ENCODE results near the gene LGMN.
"Not testable (repeated sequence)": the region's sequence is repeated elsewhere in the genome, so short reads cannot be mapped to it uniquely, and the experiment has no call there.

Gene LGMN

GRCh38 chr14:92692822-92693226 lies 55.6 kb downstream of the LGMN start:
- DNase-seq = no peak

GRCh38 chr14:92690171-92691011 lies 58.0 kb downstream of the LGMN start:
- no peak for DNase-seq

- DNase-seq = no peak
Observed at GRCh38 chr14:92688434-92689375, 59.7 kb downstream of the LGMN start.

GRCh38 chr14:92687681-92688433 lies 60.6 kb downstream of the LGMN start:
- DNase-seq = peak; percentile 60

GRCh38 chr14:92686900-92687427 lies 61.5 kb downstream of the LGMN start:
- DNase-seq = peak; percentile 56

- no peak for DNase-seq
Observed at GRCh38 chr14:92686411-92686899, 62.0 kb downstream of the LGMN start.

- DNase-seq = no peak
Observed at GRCh38 chr14:92685784-92686355, 62.6 kb downstream of the LGMN start.

- DNase-seq = no peak
Observed at GRCh38 chr14:92684801-92685560, 63.4 kb downstream of the LGMN start.

- DNase-seq = no peak
Observed at GRCh38 chr14:92683041-92683440, 65.4 kb downstream of the LGMN start.

- DNase-seq = peak; percentile 36
Observed at GRCh38 chr14:92680781-92681650, 67.4 kb downstream of the LGMN start.

- DNase-seq = not testable (repeated sequence)
Observed at GRCh38 chr14:92680330-92680729, 68.1 kb downstream of the LGMN start.

- DNase-seq = no peak
Observed at GRCh38 chr14:92679246-92679645, 69.2 kb downstream of the LGMN start.

GRCh38 chr14:92678766-92679165 lies 69.7 kb downstream of the LGMN start:
- DNase-seq = no peak

GRCh38 chr14:92677955-92678354 lies 70.5 kb downstream of the LGMN start:
- DNase-seq = no peak

GRCh38 chr14:92677087-92677668 lies 71.2 kb downstream of the LGMN start:
- DNase-seq = no peak

- no peak for DNase-seq
Observed at GRCh38 chr14:92676403-92677086, 71.9 kb downstream of the LGMN start.

- no peak for DNase-seq
Observed at GRCh38 chr14:92675976-92676375, 72.5 kb downstream of the LGMN start.

GRCh38 chr14:92675421-92675820 lies 73.0 kb downstream of the LGMN start:
- DNase-seq = no peak

GRCh38 chr14:92673601-92674150 lies 74.8 kb downstream of the LGMN start:
- DNase-seq = no peak
